ENCODE measurements around the gene SP2.
"Not testable (repeated sequence)": the region's sequence is repeated elsewhere in the genome, so short reads cannot be mapped to it uniquely, and the experiment has no call there.

DNA sequence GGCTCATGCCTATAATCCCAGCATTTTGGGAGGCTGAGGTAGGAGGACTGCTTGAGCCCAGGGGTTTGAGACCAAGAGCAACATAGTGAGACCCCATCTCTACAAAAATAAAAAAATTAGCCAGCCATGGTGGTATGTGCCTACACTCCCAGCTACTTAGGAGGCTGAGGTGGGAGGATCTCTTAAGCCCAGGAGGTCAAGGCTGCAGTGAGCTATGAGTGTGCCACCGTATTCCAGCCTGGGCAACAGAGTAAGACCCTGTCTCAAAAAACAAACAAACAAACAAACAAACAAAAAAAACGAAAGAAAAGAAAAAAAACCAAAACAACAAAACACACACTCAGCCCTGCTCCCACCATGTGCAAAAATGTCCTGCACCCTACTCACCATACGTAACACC lies 39.4 kb downstream of the SP2 start:
- TF ChIP-seq, protein P1, sequence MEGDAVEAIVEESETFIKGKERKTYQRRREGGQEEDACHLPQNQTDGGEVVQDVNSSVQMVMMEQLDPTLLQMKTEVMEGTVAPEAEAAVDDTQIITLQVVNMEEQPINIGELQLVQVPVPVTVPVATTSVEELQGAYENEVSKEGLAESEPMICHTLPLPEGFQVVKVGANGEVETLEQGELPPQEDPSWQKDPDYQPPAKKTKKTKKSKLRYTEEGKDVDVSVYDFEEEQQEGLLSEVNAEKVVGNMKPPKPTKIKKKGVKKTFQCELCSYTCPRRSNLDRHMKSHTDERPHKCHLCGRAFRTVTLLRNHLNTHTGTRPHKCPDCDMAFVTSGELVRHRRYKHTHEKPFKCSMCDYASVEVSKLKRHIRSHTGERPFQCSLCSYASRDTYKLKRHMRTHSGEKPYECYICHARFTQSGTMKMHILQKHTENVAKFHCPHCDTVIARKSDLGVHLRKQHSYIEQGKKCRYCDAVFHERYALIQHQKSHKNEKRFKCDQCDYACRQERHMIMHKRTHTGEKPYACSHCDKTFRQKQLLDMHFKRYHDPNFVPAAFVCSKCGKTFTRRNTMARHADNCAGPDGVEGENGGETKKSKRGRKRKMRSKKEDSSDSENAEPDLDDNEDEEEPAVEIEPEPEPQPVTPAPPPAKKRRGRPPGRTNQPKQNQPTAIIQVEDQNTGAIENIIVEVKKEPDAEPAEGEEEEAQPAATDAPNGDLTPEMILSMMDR (conservative IDR thresholded peaks at IDR 0.05 in 1 of 2, IDR thresholded peaks at IDR 0.05 in 1 of 2; ENCODE audit: low read depth in 1 of 2, low read length in 2 of 2) = not testable (repeated sequence)
- TF ChIP-seq EZH2 (IDR thresholded peaks at IDR 0.05; ENCODE audit: low read length, missing control alignments) = not testable (repeated sequence)
